Measurements from ENCODE around the gene CTF1.

The CTF1 gene

DNA sequence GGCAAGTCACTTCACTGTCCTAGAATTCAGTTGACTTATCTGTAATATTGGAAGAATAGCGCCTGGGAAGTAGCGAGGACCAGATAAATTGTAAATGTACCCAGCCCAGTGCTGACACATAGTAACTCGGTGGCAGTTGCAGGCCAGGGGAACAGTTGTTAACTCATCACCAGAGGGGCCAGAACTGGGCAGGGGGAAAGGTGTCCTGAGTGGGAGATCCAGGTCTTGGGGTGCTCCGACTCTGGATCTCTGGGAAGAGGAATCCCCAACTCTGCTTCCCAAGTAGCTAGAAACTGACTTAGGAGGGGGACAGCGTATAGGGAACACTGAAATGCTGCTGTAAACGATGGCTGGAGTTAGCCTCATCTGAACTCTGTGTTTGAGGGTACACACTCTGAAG, 25.5 kb upstream of the CTF1 start:
- no peaks in the 10 kb centered on the region for H3K27me3 ChIP-seq (ENCODE audit: control insufficient read depth, insufficient read depth, low read length)
- TF ChIP-seq, protein P1, sequence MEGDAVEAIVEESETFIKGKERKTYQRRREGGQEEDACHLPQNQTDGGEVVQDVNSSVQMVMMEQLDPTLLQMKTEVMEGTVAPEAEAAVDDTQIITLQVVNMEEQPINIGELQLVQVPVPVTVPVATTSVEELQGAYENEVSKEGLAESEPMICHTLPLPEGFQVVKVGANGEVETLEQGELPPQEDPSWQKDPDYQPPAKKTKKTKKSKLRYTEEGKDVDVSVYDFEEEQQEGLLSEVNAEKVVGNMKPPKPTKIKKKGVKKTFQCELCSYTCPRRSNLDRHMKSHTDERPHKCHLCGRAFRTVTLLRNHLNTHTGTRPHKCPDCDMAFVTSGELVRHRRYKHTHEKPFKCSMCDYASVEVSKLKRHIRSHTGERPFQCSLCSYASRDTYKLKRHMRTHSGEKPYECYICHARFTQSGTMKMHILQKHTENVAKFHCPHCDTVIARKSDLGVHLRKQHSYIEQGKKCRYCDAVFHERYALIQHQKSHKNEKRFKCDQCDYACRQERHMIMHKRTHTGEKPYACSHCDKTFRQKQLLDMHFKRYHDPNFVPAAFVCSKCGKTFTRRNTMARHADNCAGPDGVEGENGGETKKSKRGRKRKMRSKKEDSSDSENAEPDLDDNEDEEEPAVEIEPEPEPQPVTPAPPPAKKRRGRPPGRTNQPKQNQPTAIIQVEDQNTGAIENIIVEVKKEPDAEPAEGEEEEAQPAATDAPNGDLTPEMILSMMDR (IDR thresholded peaks at IDR 0.05): no peak
- H3K4me1 ChIP-seq: peaks cover 1% of the 10 kb centered on the region
- no peaks in the 10 kb centered on the region for H3K36me3 ChIP-seq (ENCODE audit: control insufficient read depth, insufficient read depth, low read length)
- peaks cover 7% of the 10 kb centered on the region for H3K79me2 ChIP-seq
- H3K9me3 ChIP-seq (ENCODE audit: control insufficient read depth, low read length): no peaks in the 10 kb centered on the region
- no peak overlapping the region for H3K9ac ChIP-seq
- H2AFZ ChIP-seq: no peak overlapping the region
- H3K4me3 ChIP-seq (ENCODE audit: low read depth, low read length): no peak overlapping the region
- H3K4me2 ChIP-seq (ENCODE audit: low read length): no peak overlapping the region
- no peak overlapping the region for H3K27ac ChIP-seq

DNA sequence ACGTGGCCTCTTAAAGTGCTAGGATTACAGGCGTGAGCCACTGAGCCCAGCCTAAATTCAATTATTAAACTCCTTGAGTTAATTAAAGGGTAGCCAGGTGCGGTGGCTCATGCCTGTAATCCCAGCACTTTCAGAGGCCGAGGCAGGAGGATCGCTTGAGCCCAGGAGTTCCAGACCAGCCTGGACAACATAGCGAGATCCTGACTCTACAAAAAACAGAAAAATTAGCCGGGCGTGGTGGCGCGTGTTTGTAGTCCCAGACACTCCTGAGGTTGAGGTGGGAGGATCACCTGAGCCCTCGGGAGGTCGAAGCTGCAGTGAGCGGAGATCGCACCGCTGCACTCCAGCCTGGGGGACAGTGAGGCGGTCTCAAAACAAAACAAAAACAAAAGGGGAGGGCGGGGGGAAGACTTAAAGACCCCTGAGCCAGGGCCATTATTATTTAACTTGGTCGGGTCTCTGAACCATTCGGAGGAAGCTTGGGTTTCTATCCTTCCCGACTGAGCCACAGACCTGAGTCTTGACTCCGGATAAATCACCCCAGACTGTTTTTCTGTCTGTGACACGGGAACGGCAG, 22.1 kb upstream of the CTF1 start:
- Histone ChIP-seq H3K4me3 (ENCODE audit: low read depth, low read length) (peak overlapping the region; percentile 75), H3K9ac (no peak overlapping the region), H3K4me1 (peaks cover 9% of the 10 kb centered on the region), H3K36me3 (ENCODE audit: control insufficient read depth, insufficient read depth, low read length) (no peaks in the 10 kb centered on the region), H3K4me2 (ENCODE audit: low read length) (peak overlapping the region; percentile 81), H3K9me3 (ENCODE audit: control insufficient read depth, low read length) (no peaks in the 10 kb centered on the region), H3K27ac (peak overlapping the region; percentile 97), H2AFZ (peak overlapping the region; percentile 88), H3K79me2 (peaks cover 13% of the 10 kb centered on the region), H3K27me3 (ENCODE audit: control insufficient read depth, insufficient read depth, low read length) (no peaks in the 10 kb centered on the region)
- TF ChIP-seq, protein P1 (IDR thresholded peaks at IDR 0.05): no peak

DNA sequence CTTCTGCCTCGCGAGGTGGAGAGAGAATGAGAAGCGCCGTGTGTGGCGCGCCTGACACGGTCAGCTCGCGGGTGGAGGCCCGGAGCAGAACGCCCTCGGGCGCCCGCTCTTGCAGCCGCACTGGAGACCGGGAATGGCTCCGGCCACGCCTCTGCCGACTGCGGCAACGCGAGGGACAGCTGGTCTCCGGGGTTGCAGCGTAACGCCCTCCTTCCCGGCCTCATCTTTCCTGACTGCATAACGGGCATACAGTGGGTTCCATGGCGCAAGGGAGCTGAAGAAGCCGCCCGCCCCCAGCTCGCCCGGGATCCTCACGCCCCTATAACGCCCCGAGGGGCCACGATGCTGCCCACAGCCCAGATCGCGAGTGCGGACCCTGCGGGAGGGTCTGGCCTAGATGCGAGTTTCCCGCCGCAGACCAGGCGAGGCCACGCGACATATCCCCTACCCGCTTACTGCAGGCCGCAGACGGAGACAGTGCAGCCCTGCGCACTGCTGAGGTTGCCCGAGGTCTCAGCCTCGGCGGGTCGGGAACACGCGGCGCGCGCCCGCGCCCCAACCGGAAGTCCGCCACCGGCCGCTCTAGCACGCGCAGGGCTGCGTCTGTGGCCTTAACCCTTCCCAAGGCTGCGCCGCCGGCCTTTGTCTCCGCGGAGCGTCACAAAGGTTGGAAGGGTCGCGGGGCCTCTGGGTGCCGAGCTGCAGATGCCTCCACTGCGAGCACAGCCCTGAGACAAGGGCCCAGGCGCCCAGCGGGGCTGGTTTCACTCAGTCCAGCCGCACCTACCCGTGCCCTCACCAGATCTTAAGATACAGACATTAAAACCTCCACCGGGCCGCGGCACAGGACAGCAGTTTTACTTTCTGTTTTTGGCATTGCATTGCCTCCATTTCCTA, 21.3 kb upstream of the CTF1 start:
- Histone ChIP-seq H2AFZ (peak overlapping the region; percentile 88), H3K79me2 (peaks cover 16% of the 10 kb centered on the region), H3K9ac (peak overlapping the region; percentile 87), H3K27ac (peak overlapping the region; percentile 97), H3K9me3 (ENCODE audit: control insufficient read depth, low read length) (no peaks in the 10 kb centered on the region), H3K36me3 (ENCODE audit: control insufficient read depth, insufficient read depth, low read length) (no peaks in the 10 kb centered on the region), H3K4me3 (ENCODE audit: low read depth, low read length) (peak overlapping the region; percentile 75), H3K4me1 (peaks cover 9% of the 10 kb centered on the region), H3K4me2 (ENCODE audit: low read length) (peak overlapping the region; percentile 98), H3K27me3 (ENCODE audit: control insufficient read depth, insufficient read depth, low read length) (no peaks in the 10 kb centered on the region)
- TF ChIP-seq, protein P1 (IDR thresholded peaks at IDR 0.05): no peak

DNA sequence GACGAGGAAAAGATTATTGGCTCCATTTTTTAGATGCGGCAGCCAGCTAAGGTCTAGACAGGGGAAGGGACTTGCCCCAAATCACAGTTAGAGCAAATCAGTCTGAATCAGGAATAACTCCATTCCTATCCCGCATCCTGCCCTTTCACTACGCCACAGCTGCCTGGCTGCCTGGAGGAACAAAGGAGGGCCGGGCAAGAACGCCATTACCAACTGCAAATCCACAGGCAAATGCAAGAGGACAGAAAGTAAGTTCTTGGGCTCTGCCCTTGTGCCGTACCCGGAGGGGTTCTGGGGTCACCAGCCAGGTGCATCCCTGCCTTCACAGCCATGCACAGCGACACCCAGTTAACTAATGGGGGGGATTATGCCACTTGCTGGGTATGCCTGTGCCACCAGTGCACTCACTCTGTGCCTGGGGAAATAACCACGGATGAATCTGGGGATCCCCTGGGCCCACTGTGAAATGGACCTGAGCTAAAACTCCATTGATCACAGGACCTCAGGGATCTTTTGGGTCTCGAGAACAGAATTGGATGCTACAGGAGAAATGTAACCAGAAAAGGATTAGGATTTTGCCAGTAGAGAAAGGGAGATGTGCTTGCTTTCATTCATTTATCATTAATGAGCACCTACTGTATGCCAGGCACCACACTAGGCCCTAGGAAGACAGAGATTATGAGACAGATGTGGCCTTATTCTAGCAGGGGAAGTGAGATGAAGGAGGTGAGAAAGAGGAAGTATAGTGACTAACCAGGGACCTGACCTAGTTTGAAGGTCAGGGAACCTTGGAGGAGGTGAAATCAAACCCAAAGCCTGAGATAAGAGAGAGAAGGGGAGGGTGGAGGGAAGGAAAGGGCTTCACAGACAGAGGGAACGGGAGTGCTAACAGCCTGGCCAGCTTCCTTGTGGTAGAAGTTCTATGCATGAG, 20.3 kb upstream of the CTF1 start:
- Histone ChIP-seq H3K27me3 (ENCODE audit: control insufficient read depth, insufficient read depth, low read length) (no peaks in the 10 kb centered on the region), H3K27ac (peak overlapping the region; percentile 97), H3K4me1 (peaks cover 9% of the 10 kb centered on the region), H3K9me3 (ENCODE audit: control insufficient read depth, low read length) (no peaks in the 10 kb centered on the region), H3K4me2 (ENCODE audit: low read length) (peak overlapping the region; percentile 98), H3K79me2 (peaks cover 20% of the 10 kb centered on the region), H3K9ac (peak overlapping the region; percentile 87), H3K4me3 (ENCODE audit: low read depth, low read length) (peak overlapping the region; percentile 75), H2AFZ (peak overlapping the region; percentile 88), H3K36me3 (ENCODE audit: control insufficient read depth, insufficient read depth, low read length) (no peaks in the 10 kb centered on the region)
- TF ChIP-seq, protein P1 (IDR thresholded peaks at IDR 0.05): no peak

Measured in parathyroid adenoma (tissue), 2 donors.